GM18505 (cell line): Measurements from ENCODE around the gene RND3.

Experiments
- ATAC-seq: cut with Tn5 transposase; IDR thresholded peaks from one replicate; pipeline ENCODE4 v1.9.1; 2021; ENCODE audit not compliant: unreplicated experiment
- POLR2A ChIP-seq: IDR thresholded peaks from 4 replicates; pipeline ENCODE4 v1.6.1; 2011; ENCODE audit warnings: borderline replicate concordance; ENCODE audit not compliant: insufficient read depth, insufficient read length; ENCODE audit errors: extremely low read depth

Gene RND3

DNA sequence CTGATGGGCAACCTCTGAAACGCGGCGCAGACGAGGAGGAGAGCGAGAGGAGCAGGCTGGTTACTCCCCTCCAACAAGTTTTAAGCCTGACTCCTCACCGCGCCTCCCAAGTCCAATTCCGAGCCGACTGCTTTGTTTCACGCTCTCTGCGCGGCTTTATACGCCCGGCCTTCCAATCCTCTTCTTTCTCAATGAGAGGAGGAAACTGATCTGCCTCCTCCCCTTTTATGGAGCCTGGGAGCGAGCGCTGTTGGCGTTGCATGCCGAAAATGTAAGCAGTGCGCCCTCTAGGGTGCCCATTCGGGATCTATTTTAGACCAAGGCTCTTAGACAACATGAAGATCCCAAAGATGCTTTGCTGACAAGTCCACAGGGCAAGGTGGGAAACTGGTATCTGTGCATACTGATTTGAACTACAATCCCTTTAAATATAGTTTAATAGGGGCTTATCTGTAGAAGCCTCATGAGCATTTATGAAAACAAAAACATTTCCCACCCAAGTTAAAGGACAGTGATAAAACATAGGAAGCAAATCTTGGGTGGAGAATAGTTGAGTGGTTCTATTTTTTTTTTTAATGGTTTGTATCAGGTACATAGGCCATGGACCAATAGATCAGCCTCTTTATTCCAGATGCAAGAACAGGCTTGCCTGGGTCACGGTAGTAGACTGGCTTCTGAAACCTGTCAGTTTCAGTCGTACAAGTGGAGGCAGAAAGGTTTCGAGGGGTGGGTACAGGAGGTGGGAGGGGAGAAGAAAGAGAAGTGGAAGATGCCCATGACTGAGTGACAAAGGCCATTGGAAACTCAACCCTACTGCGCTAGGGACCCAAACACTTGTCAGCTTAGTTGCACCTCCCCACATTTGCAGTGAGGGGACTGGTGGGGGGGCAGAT, at the start of gene RND3:
TSS of gene RND3 (minus strand) at position 131 of the 893 bp plus-strand sequence. CDS start 250 bp downstream, outside the sequence.
- TF ChIP-seq POLR2A, result no peak
- ATAC-seq, result peak; percentile 66

- TF ChIP-seq POLR2A, result no peak
- no peak for ATAC-seq
Measured at GRCh38 chr2:150535176-150535575, 47.7 kb upstream of the RND3 start.

DNA sequence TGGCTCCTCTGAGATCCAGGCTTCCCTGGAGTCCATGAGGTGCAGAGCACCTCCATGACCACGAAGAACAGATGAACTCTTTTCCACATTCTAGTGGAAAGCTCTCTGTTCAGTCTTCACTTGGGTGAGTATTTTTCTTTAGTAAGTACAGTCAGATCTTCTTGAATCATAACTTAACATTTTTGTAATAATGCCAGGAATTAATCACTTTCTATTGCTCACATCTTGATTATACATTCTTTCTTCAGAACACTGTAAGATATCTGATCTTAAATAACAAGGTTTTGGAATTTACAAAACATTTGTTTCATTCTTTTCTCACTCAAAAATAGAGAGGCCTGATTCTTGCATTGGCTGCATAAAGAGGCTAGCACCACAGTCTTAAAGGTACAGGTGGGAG, 45.4 kb upstream of the RND3 start:
- ATAC-seq, result no peak
- TF ChIP-seq POLR2A, result no peak

DNA sequence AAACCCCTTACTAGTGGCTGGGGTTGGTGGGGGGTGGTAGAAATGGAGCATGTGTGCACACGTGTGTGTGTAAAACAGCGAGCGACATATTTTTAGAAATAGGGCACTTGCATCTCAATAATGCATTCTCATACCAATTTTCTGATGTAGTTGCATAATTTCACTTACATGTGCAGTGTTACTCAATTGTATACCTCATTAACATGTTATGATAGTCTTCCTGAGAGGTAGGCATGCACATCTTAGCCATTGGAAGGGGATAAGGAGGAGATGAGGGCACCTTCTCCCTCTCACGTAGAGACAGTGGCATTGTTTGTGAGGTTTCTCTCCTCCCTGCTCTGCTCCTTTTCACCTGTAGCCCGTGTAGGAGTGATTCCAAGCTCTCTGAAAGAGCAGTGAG, 44.6 kb upstream of the RND3 start:
- no peak for TF ChIP-seq POLR2A
- ATAC-seq, result no peak

DNA sequence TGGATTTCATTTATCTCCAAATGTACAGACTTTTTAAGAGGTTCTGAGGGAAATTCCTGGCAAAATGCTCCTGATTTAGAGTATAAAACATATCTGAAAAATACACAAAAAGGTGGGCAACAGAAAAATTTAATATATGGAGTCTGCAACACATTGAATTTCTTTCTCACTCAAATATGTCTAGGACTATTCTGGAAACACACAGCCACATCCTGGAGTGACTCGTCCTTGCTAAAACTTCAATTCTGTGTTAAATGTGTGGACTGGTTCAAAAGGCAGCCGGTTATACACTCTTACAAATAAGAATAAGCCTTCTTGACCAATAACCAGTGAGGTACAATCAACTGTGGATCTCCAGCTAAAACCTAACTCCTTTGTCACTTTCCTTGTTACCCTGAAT, 44.1 kb upstream of the RND3 start:
- no peak for TF ChIP-seq POLR2A
- no peak for ATAC-seq

GRCh38 chr2:150530168-150530567, 42.7 kb upstream of the RND3 start:
- TF ChIP-seq POLR2A, result no peak
- no peak for ATAC-seq

DNA sequence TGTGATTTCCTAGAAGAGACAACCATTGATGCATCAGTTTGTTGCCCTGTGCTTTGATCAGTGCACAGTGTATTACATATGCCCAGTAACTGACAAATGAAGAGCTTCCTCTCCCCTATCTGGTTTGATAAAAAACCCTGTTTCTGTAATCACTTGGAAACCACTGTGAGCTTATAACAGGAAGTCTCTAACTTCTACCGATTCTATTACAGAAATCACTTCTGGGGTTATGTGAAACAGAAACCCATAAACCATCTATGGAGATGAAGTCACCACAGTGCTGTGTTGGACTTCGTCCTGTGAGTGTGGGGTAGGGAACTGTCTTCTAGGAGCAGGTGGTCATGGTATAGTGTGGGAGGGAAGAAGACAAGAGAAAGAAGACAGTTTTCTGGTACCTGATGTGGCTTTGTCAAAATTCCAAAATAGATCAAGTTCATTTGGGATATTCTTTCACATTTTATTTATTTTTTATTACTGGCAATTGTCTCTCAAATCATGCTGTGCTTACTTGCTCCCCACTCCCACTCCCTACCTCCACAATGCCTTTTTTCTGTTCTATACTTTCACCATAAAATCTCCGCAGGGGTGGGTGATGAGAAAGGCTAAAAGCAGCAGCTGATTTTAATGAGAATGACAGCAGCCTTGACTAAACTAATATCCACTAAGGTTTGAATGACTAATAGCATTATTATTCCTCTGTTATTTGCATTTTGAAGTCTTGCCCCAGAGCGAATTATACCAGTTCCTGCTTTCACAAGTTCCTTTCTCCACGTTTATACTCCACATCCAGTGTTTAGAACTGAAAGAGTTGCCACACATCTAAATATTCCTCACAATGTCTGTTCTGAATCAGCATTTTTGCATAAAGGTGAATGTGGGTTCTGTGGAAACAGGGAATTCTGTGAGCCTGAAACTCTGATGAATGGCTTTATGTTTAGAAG, 41.7 kb upstream of the RND3 start:
- no peak for TF ChIP-seq POLR2A
- ATAC-seq, result peak; percentile 97

- TF ChIP-seq POLR2A, result no peak
Measured at GRCh38 chr2:150526827-150527226, 39.4 kb upstream of the RND3 start.

GRCh38 chr2:150526006-150526405, 38.5 kb upstream of the RND3 start:
- TF ChIP-seq POLR2A, result no peak
- ATAC-seq, result no peak

More at GRCh38 chr2:150526827-150527226, 39.4 kb upstream of the RND3 start:
- no peak for ATAC-seq

- TF ChIP-seq POLR2A, result no peak
- ATAC-seq, result no peak
Measured at GRCh38 chr2:150522269-150522668, 34.8 kb upstream of the RND3 start.

DNA sequence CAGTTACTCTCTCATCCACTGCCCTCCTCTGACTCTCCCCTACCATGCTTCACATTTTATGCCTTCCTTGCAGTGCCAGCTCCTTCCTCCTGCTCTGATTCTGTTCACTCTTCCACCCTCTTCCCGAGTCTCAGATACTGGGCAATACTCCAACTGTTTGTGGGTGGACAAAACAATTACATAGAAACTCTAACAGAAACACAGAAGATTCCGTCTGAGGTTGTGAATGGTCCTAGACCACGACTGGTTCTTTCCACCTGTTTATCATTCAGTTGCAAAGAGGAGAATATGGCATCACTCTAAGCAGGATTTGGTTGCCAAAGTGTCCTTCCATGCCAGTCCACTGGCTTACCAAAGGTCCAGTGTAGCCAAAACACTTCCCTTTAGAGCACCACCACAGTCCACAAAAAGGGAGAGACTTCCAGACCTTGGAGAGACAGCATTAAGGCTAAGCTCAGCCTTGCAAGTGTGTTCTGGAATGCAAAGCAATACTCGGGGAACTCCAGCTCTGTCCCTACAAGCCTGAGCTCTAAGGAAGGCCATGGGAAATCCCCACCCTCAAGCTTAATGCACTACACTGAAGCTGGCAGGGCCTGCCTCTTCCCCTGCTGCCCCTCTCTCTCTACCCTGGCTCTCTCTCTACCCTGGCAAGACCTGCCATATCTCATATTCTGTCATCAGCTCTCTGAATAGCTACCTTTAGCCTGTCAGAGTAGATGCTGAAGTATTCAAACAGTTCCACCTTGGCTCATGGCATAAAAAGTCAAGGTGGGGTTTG, 33.6 kb upstream of the RND3 start:
- no peak for TF ChIP-seq POLR2A
- peak; percentile 50 for ATAC-seq

- no peak for TF ChIP-seq POLR2A
- ATAC-seq, result no peak
Measured at GRCh38 chr2:150520033-150520432, 32.6 kb upstream of the RND3 start.
